KMS-11 (cell line): ENCODE measurements around the gene CREM.

Experiments used
- H2AFZ ChIP-seq: fragments of 200-600 bp; sonication (generic); 2 replicates; pipeline ENCODE4 v1.6.1; 2016; ENCODE audit warnings: antibody characterized with exemption, mixed run types, low read depth
- H3K27ac ChIP-seq: fragments of 200-600 bp; sonication (generic); 2 replicates; pipeline ENCODE4 v1.6.1; 2016; ENCODE audit warnings: mild to moderate bottlenecking, mixed run types
- H3K27me3 ChIP-seq: fragments of 200-600 bp; sonication (generic); 2 replicates; pipeline ENCODE4 v1.6.1; 2017; ENCODE audit warnings: mild to moderate bottlenecking, low read depth, mixed run types, moderate library complexity; ENCODE audit not compliant: insufficient read depth
- H3K36me3 ChIP-seq: fragments of 200-600 bp; sonication (generic); 2 replicates; pipeline ENCODE4 v1.6.1; 2017; ENCODE audit warnings: mild to moderate bottlenecking, mixed run types; ENCODE audit not compliant: insufficient read depth
- H3K4me1 ChIP-seq: fragments of 200-600 bp; sonication (generic); 2 replicates; pipeline ENCODE4 v1.6.1; 2016; ENCODE audit warnings: mild to moderate bottlenecking, low read depth, mixed run types; ENCODE audit not compliant: poor library complexity, severe bottlenecking
- H3K4me2 ChIP-seq: fragments of 200-600 bp; sonication (generic); 2 replicates; pipeline ENCODE4 v1.7.0; 2016; ENCODE audit warnings: mild to moderate bottlenecking, mixed run types
- H3K4me3 ChIP-seq: fragments of 200-600 bp; sonication (generic); IDR thresholded peaks from 2 replicates; pipeline ENCODE4 v1.6.1; 2017; ENCODE audit warnings: low read depth, low read length, mixed read lengths; ENCODE audit not compliant: insufficient read depth
- H3K79me2 ChIP-seq: fragments of 200-600 bp; sonication (generic); 2 replicates; pipeline ENCODE4 v1.6.1; 2016; ENCODE audit warnings: low read depth, mixed run types; ENCODE audit not compliant: insufficient read depth
- H3K9ac ChIP-seq: fragments of 200-600 bp; sonication (generic); 2 replicates; pipeline ENCODE4 v1.6.1; 2016; ENCODE audit warnings: mild to moderate bottlenecking, mixed run types
- H4K20me1 ChIP-seq: fragments of 200-600 bp; sonication (generic); 2 replicates; pipeline ENCODE4 v1.6.1; 2016; ENCODE audit warnings: mild to moderate bottlenecking, mixed run types; ENCODE audit not compliant: insufficient read depth
- TF ChIP-seq, protein P1 (sequence below): fragments of 200-600 bp; sonication (generic); conservative IDR thresholded peaks from 2 replicates; pipeline ENCODE4 v1.6.1; 2017; ENCODE audit warnings: low read depth, mild to moderate bottlenecking, antibody characterized with exemption, low read length, moderate library complexity, mixed read lengths

CREM gene

GRCh38 chr10:35236739-35237138 lies 110.1 kb downstream of the CREM start:
- Histone ChIP-seq H3K4me3 (no peak overlapping the region), H2AFZ (no peak overlapping the region), H3K27me3 (no peaks in the 10 kb centered on the region), H3K4me1 (no peaks in the 10 kb centered on the region), H3K36me3 (no peaks in the 10 kb centered on the region), H3K79me2 (no peaks in the 10 kb centered on the region), H3K27ac (no peak overlapping the region), H3K4me2 (no peak overlapping the region), H4K20me1 (no peaks in the 10 kb centered on the region), H3K9ac (no peak overlapping the region)
- TF ChIP-seq, protein P1, sequence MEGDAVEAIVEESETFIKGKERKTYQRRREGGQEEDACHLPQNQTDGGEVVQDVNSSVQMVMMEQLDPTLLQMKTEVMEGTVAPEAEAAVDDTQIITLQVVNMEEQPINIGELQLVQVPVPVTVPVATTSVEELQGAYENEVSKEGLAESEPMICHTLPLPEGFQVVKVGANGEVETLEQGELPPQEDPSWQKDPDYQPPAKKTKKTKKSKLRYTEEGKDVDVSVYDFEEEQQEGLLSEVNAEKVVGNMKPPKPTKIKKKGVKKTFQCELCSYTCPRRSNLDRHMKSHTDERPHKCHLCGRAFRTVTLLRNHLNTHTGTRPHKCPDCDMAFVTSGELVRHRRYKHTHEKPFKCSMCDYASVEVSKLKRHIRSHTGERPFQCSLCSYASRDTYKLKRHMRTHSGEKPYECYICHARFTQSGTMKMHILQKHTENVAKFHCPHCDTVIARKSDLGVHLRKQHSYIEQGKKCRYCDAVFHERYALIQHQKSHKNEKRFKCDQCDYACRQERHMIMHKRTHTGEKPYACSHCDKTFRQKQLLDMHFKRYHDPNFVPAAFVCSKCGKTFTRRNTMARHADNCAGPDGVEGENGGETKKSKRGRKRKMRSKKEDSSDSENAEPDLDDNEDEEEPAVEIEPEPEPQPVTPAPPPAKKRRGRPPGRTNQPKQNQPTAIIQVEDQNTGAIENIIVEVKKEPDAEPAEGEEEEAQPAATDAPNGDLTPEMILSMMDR: no peak

DNA sequence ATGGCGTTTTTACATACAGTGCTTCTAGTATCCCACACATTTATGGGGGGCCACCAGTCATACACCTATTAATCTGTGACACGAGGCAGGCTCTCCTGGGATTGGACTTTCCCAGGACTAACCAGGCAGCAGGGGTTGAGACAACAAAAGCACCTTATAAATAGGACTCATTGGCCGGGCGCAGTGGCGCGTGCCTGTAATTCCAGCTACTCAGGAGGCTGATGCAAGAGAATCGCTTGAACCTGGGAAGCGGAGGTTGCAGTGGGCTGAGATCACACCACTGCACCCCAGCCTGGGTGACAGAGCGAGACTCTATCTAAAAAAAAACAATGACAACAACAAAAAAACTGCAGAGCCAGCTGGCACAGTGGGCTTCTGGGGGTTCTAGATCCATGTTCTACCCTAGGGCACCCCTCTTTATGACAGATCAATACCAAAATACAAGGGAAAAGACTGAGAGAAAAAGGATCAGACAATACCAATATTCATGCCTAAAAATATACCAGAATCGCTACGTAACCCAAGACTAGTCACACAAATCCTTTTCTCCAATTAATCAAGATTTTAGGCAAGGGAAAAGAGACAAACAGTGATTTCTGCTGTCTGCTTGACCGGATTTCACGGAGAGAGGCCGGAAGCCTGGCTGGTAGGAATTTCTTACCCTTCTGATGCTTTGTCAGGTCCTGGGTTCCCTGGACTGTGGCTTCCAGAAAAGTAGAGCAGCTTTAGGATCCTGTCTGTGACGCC lies 111.3 kb downstream of the CREM start:
- Histone ChIP-seq H3K27me3 (no peaks in the 10 kb centered on the region), H2AFZ (no peak overlapping the region), H3K4me1 (no peaks in the 10 kb centered on the region), H3K4me3 (no peak overlapping the region), H3K4me2 (no peak overlapping the region), H4K20me1 (no peaks in the 10 kb centered on the region), H3K27ac (no peak overlapping the region), H3K79me2 (no peaks in the 10 kb centered on the region), H3K36me3 (no peaks in the 10 kb centered on the region), H3K9ac (no peak overlapping the region)
- TF ChIP-seq, protein P1: no peak

- Histone ChIP-seq H3K79me2 (no peaks in the 10 kb centered on the region), H3K4me3 (no peak overlapping the region), H3K4me1 (no peaks in the 10 kb centered on the region), H3K27ac (no peak overlapping the region), H3K36me3 (no peaks in the 10 kb centered on the region), H2AFZ (no peak overlapping the region), H3K9ac (no peak overlapping the region), H3K27me3 (no peaks in the 10 kb centered on the region), H4K20me1 (no peaks in the 10 kb centered on the region), H3K4me2 (no peak overlapping the region)
- TF ChIP-seq, protein P1: no peak
Observed at GRCh38 chr10:35244549-35244948, 117.9 kb downstream of the CREM start.

GRCh38 chr10:35246770-35247343 lies 120.2 kb downstream of the CREM start:
- TF ChIP-seq, protein P1: no peak
- Histone ChIP-seq H3K4me2 (no peak overlapping the region), H3K27me3 (no peaks in the 10 kb centered on the region), H3K4me1 (no peaks in the 10 kb centered on the region), H4K20me1 (no peaks in the 10 kb centered on the region), H3K4me3 (no peak overlapping the region), H3K36me3 (no peaks in the 10 kb centered on the region), H3K9ac (no peak overlapping the region), H3K79me2 (no peaks in the 10 kb centered on the region), H2AFZ (no peak overlapping the region), H3K27ac (no peak overlapping the region)
